ENCODE measurements around the gene NSD1. TPM values are rescaled to one million over a fixed set of nuclear protein-coding genes. Genes with fewer than 3 reads are reported as not detected.
"Not testable (repeated sequence)": the region's sequence is repeated elsewhere in the genome, so short reads cannot be mapped to it uniquely, and the experiment has no call there.

The NSD1 gene
- polyA plus RNA-seq, 1 donor from 2014 or later: 68.5 TPM

DNA sequence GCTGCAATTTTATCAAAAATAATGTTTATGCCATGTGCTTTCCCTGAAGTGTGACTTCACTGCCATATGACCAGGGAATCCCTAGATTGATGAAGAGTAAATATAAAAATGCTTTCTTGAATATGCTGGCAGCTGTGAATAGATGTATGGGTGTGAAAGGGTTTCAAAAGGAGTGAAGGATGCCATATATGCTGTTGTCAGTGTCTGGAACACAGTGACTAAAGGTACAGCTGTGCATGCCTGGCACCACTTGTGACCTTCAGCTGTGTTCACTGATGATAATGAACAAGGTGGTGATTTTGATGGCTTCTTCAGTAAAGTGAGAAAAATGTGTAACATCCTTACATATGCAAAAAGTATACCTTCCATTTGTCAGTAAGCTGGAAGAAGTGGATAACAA lies 100.2 kb downstream of the NSD1 start:
- H3K36me3 Mint-ChIP-seq: peaks cover 7% of the 10 kb centered on the region
- peaks cover 5 to 21% (median 6%) of the 10 kb centered on the region in 3 donors for H3K4me1 Mint-ChIP-seq
- no peak overlapping the region for H3K27ac Mint-ChIP-seq
- no peak overlapping the region for H3K4me3 Mint-ChIP-seq
- no peaks in the 10 kb centered on the region for H3K9me3 Mint-ChIP-seq
- H3K27me3 Mint-ChIP-seq: no peaks in the 10 kb centered on the region

DNA sequence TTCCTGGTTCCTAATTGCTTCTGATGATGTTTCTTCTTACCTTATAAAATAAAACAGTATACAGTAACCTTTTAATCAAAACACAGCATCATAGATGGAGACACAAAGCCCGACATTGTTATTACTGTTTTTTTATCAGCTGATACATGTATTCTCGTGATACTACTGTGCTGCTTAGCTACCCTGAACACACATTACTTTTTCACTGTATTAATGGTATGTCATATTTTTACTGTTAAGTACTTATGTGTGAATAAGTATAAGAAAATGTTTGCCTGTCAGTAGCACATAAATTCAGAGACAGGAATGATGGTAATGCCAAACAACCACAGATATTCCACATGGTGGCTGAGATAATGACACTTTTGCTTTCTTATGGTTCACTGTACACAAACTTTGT lies 101.3 kb downstream of the NSD1 start:
- H3K9me3 Mint-ChIP-seq: no peaks in the 10 kb centered on the region
- peaks cover 3 to 13% (median 4%) of the 10 kb centered on the region in 3 donors for H3K4me1 Mint-ChIP-seq
- H3K36me3 Mint-ChIP-seq: peaks cover 7% of the 10 kb centered on the region
- no peak overlapping the region for H3K27ac Mint-ChIP-seq
- H3K27me3 Mint-ChIP-seq: no peaks in the 10 kb centered on the region
- no peak overlapping the region for H3K4me3 Mint-ChIP-seq

DNA sequence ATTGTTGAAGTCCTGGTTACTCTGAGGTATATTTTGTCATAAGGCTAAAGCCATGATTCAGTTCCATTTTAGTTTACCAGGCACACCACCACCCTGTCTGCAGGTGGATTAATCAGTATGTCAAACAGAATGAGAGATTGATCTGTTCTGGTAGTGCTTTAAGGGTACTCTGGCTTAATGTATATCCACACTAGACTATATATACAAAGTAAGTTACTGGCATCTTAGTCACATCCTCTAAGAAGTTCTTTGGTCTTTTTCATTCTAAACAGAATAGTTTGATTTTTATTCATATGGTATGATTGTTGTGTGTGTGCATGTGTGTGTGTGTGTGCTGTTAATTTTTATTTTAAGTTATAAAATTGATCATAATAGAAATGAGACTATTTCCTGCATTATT lies 108.2 kb downstream of the NSD1 start:
- H3K4me3 Mint-ChIP-seq: no peak overlapping the region
- H3K36me3 Mint-ChIP-seq: peaks cover 3% of the 10 kb centered on the region
- H3K27ac Mint-ChIP-seq: no peak overlapping the region
- no peaks in the 10 kb centered on the region for H3K9me3 Mint-ChIP-seq
- H3K27me3 Mint-ChIP-seq: no peaks in the 10 kb centered on the region
- no peaks in the 10 kb centered on the region for H3K4me1 Mint-ChIP-seq

DNA sequence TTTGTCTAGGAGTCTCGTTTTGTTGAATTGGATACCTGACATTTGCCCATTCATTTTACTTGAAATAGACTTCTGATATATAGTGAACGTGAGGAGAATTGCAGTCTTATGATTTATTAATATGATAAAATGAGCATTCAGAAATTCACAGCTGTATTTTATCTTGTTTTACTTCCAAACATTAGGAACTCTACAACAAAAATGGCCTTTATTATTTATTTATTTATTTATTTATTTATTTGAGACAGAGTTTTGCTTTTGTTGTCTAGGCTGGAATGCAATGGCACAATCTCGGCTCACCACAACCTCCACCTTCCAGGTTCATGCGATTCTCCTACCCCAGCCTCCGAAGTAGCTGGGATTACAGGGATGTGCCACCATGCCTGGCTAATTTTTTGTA lies 108.7 kb downstream of the NSD1 start:
- Mint-ChIP-seq H3K27me3 (no peaks in the 10 kb centered on the region), H3K9me3 (no peaks in the 10 kb centered on the region), H3K4me3 (no peak overlapping the region), H3K36me3 (peaks cover 3% of the 10 kb centered on the region), H3K4me1 (no peaks in the 10 kb centered on the region), H3K27ac (no peak overlapping the region)

DNA sequence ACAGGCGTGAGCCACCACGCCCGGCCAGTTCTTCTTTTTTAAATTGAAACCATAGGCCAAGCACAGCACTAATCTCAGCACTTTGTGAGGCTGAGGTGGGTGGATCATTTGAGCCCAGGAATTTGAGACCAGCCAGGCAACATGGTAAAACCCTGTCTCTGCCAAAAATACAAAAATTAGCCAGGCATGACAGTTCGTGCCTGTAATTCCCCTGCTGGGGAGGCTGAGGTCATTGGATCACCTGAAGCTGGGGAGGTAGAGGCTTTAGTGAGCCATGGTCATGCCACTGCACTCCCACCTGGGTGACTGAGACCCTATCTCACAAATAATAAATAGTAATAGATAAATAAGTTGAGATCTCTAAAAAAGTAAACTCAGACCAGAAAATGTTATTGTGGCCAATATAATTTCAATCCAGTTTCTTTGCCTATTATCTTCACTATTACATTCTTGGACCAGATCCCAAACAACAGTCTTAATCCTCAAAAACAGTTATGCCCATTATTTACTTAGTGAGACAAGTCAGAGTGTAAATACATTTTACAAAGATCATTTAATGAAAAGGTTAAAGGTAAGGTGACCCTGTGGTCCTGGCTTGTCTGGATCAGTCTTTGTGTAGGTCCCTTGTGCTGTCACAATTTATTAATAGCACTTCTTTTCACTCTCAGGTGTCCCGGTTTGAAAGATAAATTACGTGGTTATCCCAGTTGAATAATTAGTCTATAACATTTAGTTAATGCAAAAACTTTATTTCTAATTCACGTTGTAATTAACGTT lies 116.4 kb downstream of the NSD1 start:
- Mint-ChIP-seq H3K36me3 (no peaks in the 10 kb centered on the region), H3K9me3 (no peaks in the 10 kb centered on the region), H3K27me3 (no peaks in the 10 kb centered on the region), H3K27ac (no peak overlapping the region), H3K4me1 (peaks cover 0 to 2% (median 0%) of the 10 kb centered on the region in 3 donors), H3K4me3 (no peak overlapping the region)

DNA sequence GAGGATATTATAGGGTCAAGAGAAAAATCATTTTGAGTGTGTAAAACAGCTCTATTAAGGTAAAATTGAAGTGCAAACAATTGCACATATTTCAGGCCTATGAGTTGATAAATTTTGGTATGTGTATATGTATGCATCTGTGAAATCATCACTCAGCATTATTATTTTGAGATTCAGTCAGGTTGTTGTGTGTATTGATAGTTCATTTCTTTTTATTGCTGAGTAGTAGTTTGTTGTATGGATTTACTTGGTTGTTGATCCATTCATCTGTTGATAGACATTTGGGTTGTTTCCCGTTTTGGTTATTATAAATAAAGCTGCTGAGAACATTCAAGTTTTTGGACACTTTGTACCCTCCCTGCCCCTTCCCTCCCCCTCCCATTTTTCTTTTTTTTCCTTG lies 119.7 kb downstream of the NSD1 start:
- H3K4me1 Mint-ChIP-seq: peaks cover 0 to 2% (median 0%) of the 10 kb centered on the region in 3 donors
- H3K4me3 Mint-ChIP-seq: no peak overlapping the region
- H3K27me3 Mint-ChIP-seq: no peaks in the 10 kb centered on the region
- peak overlapping the region in 2 of 3 donors; percentile 0 to 73 for H3K27ac Mint-ChIP-seq
- H3K36me3 Mint-ChIP-seq: peaks cover under 1% of the 10 kb centered on the region
- H3K9me3 Mint-ChIP-seq: no peaks in the 10 kb centered on the region

DNA sequence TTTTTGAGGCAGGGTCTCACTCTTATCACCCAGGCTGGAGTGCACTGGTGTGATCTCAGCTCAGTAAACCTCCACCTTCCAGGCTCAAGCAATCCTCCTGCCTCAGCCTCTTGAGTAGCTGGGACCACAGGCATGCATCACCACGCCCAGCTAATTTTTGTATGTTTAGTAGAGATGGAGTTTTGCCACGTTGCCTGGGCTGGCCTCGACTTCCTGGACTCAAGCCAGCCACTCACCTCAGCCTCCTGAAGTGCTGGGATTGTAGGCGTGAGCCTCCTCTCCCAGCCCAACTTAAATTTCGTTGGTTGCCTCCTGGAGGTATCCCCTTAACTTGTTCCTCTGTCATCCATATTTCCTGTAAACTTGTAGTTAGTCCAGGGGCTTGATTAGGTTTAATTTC lies 122.7 kb downstream of the NSD1 start:
- Mint-ChIP-seq H3K36me3 (peaks cover 3% of the 10 kb centered on the region), H3K27ac (peak overlapping the region in 2 of 3 donors; percentile 0 to 47), H3K9me3 (no peaks in the 10 kb centered on the region), H3K27me3 (no peaks in the 10 kb centered on the region), H3K4me3 (no peak overlapping the region), H3K4me1 (peaks cover 0 to 2% (median 0%) of the 10 kb centered on the region in 3 donors)

DNA sequence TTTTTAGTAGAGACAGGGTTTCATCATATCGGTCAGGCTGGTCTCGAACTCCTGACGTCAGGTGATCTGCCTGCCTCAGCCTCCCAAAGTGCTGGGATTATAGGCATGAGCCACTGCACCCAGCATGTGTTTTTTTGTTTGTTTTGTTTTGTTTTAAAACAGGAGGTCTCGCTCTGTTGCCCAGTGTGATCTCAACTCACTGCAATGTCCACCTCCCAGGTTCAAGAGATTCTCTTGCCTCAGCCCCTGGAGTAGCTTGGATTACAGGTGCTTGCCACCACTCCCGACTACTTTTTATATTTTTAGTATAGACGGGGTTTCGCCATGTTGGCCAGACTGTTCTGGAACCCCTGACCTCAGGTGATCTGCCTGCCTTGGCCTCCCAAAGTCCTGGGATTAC lies 125.1 kb downstream of the NSD1 start:
- not testable (repeated sequence) for H3K4me1 Mint-ChIP-seq, H3K9me3 Mint-ChIP-seq, H3K27me3 Mint-ChIP-seq, H3K36me3 Mint-ChIP-seq, H3K27ac Mint-ChIP-seq, H3K4me3 Mint-ChIP-seq

DNA sequence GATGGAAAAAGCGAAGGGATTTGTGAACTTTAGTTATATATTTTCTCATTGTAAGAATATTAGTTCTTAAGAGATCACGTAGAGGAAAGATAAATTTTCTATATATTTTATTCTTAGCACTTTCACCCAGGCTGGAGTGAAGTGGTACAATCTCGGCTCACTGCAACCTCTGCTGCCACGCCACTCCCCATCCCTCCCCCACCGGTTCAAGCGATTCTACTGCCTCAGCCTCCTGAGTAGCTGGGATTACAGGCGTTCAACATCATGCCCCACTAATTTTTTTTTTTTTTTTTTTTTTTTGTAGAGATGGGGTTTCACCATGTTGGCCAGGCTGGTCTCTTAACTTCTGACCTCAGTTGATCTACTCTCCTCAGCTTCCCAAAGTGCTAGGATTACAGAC lies 127.4 kb downstream of the NSD1 start:
- H3K36me3 Mint-ChIP-seq: peaks cover 3% of the 10 kb centered on the region
- H3K27ac Mint-ChIP-seq: peak overlapping the region in 1 of 3 donors; percentile 19

DNA sequence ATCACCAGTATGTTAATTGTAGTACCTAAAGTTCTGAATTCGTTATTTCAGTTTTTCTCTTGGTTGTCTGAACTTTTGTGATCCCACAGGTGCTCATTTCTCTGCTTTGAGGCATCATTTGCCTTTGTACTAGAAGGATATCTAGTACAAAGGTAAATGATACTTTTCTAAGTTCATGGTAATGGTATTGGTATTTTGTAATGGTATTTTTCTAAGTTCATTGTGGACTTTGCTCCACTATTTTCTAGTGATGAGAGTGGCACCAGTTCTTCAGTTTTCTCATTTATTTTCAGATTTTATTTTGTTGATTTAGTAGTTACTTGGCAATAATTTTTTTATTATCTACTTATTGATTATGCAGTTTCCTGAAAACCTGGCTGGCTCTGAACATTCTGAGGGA lies 127.9 kb downstream of the NSD1 start:
- H3K36me3 Mint-ChIP-seq: peaks cover 3% of the 10 kb centered on the region
- no peaks in the 10 kb centered on the region for H3K9me3 Mint-ChIP-seq
- H3K27ac Mint-ChIP-seq: no peak overlapping the region
- H3K27me3 Mint-ChIP-seq: no peaks in the 10 kb centered on the region
- H3K4me3 Mint-ChIP-seq: no peak overlapping the region
- H3K4me1 Mint-ChIP-seq: no peaks in the 10 kb centered on the region

More for the DNA sequence above, 127.4 kb downstream of the NSD1 start:
- Mint-ChIP-seq H3K27me3 (no peaks in the 10 kb centered on the region), H3K4me3 (no peak overlapping the region), H3K9me3 (no peaks in the 10 kb centered on the region), H3K4me1 (no peaks in the 10 kb centered on the region)

DNA sequence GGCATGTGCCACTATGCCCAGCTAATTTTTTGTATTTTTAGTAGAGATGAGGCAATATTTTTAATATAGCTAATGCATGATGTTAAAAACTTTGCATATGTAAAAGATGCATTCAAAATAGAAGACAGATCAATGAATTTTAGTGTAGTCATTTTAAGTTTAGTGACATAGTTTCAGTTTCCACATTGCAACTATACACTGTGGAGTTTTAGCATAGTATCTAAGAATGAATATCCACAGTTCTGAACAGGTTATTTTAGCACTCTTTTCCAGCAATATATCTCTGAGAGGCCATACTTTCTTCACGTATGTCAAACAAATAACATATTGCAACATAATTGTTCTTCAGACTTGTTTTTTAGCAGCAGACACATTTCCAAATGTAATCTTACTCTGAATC lies 130.6 kb downstream of the NSD1 start:
- no peaks in the 10 kb centered on the region for H3K9me3 Mint-ChIP-seq
- H3K27me3 Mint-ChIP-seq: no peaks in the 10 kb centered on the region
- peaks cover 2% of the 10 kb centered on the region for H3K36me3 Mint-ChIP-seq
- no peaks in the 10 kb centered on the region for H3K4me1 Mint-ChIP-seq
- H3K4me3 Mint-ChIP-seq: no peak overlapping the region
- peak overlapping the region in 1 of 3 donors; percentile 19 for H3K27ac Mint-ChIP-seq

DNA sequence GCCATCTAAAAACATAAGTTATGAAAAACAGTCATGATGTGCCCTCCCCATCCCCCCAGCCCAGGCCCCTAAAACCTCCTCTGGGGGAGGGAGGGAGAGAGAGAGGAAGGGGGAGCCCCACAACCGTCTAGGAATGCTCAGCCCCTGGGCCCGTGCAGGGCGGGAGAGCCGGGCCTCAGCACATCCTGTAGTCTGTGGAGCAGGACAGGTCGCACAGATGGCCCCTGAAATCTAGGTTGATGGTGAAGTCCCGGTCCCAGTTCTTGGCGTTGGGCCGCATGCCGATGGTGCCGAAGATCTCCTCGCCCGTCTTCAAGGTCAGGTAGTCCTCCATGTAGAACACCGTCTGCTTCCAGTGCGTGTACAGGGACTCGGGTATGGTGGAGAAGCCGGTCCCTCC lies 131.8 kb downstream of the NSD1 start:
- peaks cover 2% of the 10 kb centered on the region for H3K36me3 Mint-ChIP-seq
- H3K4me3 Mint-ChIP-seq: no peak overlapping the region
- no peaks in the 10 kb centered on the region for H3K27me3 Mint-ChIP-seq
- H3K4me1 Mint-ChIP-seq: no peaks in the 10 kb centered on the region
- no peaks in the 10 kb centered on the region for H3K9me3 Mint-ChIP-seq
- no peak overlapping the region for H3K27ac Mint-ChIP-seq

DNA sequence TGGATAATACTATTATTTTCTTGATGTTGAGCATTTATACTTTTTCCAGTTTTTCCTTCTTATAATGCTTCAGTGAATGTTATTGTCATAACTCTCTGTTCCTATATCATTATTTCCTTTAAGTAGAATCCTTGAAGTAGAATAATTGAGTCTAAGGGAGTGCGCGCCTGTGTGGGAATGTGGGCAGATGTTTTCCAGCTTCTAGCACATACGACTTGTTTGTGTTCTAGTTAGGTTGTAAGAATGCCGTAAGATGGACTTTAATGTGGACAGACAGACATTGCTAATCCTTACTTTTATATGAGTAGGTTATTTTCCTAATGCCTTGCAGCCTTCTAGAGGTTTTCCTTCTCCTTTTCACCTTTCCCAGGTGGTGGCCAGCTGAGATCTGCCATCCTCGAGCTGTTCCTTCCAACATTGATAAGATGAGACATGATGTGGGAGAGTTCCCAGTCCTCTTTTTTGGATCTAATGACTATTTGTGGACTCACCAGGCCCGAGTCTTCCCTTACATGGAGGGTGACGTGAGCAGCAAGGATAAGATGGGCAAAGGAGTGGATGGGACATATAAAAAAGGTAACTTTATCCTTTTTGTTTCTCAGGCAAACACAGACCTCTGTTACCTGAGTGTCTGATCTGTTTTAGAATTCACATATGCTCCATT lies 135.8 kb downstream of the NSD1 start:
- Mint-ChIP-seq H3K27me3 (no peaks in the 10 kb centered on the region), H3K9me3 (no peaks in the 10 kb centered on the region), H3K4me1 (peaks cover 0 to 2% (median 0%) of the 10 kb centered on the region in 3 donors), H3K27ac (no peak overlapping the region), H3K4me3 (no peak overlapping the region), H3K36me3 (peaks cover 4% of the 10 kb centered on the region)

DNA sequence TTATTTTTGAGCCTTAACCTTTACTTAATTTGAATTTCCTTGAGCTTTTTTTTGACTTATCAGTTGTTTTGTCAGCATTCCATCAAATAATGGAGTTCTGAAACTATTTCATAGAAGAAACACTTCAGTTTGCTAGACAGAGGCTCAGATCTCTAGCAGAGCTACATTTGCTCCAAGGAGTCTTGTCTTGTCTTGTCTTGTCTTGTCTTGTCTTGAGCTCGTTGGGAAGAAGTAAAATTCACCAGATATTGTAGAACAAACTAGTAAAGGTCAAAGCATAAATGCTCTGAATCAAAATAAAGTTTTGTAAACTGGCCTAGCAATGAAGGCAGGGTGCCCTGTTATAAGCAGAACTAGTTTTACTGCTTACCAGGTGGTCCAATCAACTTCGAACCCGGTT lies 136.4 kb downstream of the NSD1 start:
- Mint-ChIP-seq H3K27ac (no peak overlapping the region), H3K4me3 (no peak overlapping the region), H3K27me3 (no peaks in the 10 kb centered on the region), H3K4me1 (peaks cover 0 to 2% (median 0%) of the 10 kb centered on the region in 3 donors), H3K9me3 (no peaks in the 10 kb centered on the region), H3K36me3 (peaks cover 4% of the 10 kb centered on the region)

DNA sequence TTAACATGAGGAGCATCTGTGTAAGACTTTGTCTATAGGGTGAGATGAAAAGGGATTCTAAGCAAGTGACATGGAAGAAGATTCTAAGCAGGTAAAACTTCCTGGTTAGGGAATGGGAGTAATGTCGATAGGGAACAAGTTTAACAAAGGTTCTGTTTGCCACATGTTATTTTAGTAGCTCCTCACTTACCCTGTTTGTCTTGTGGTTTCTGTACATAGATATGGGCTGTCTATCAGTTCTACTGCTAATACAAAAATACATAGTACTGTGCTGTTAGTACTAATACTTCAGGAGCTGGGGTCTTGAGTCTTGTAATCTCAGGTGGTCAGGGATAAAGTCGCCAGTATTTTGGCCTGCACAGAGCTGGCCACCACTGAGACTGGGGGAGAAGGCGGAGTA lies 137.1 kb downstream of the NSD1 start:
- peaks cover 4% of the 10 kb centered on the region for H3K36me3 Mint-ChIP-seq
- H3K4me3 Mint-ChIP-seq: no peak overlapping the region
- H3K27ac Mint-ChIP-seq: peak overlapping the region in 1 of 3 donors; percentile 58
- no peaks in the 10 kb centered on the region for H3K27me3 Mint-ChIP-seq
- no peaks in the 10 kb centered on the region for H3K9me3 Mint-ChIP-seq
- H3K4me1 Mint-ChIP-seq: peaks cover 0 to 2% (median 0%) of the 10 kb centered on the region in 3 donors

DNA sequence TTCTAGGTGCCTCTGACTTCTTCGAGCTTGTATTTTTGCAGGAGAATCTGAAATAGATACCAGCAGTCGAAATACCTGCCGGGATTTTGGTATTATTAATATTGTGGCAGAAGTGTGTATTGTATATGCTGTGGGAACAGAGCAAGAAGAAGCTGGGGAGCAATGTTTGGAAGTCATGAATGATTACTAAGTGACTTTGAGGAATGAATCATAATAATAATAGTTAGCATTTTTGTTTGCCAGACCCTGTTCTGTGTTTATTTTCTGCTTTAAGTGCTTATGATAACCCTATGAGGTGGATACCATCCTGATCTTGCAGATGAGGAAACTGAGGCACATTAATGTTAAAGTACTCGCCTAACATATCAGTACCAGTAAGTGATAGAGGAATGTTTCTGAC lies 137.5 kb downstream of the NSD1 start:
- Mint-ChIP-seq H3K9me3 (no peaks in the 10 kb centered on the region), H3K36me3 (peaks cover 4% of the 10 kb centered on the region), H3K4me3 (no peak overlapping the region), H3K4me1 (peaks cover 0 to 2% (median 0%) of the 10 kb centered on the region in 3 donors), H3K27me3 (no peaks in the 10 kb centered on the region), H3K27ac (peak overlapping the region in 1 of 3 donors; percentile 58)
